ENCODE measurements around the gene FBRS. TPM values are rescaled to one million over a fixed set of nuclear protein-coding genes. Genes with fewer than 3 reads are reported as not detected.

Gene FBRS
- total RNA-seq, 1 donor from 2014 or later, result 91.1 TPM

GRCh38 chr16:30647274-30647571 is 11.0 kb upstream of the FBRS start:
- H3K4me3 Mint-ChIP-seq (ENCODE audit: low read depth), result no peak overlapping the region
- peaks cover 8% of the 10 kb centered on the region for H3K4me1 Mint-ChIP-seq (ENCODE audit: low read depth)
- no peaks in the 10 kb centered on the region for H3K36me3 Mint-ChIP-seq (ENCODE audit: insufficient read depth)
- TF ChIP-seq CTCF (IDR thresholded peaks at IDR 0.05; ENCODE audit: unreplicated experiment), result no peak
- no peak overlapping the region for H3K27ac Mint-ChIP-seq
- no peaks in the 10 kb centered on the region for H3K9me3 Mint-ChIP-seq (ENCODE audit: low read depth)
- no peak for DNase-seq (ENCODE audit: low spot score, unreplicated experiment)
- peaks cover 7% of the 10 kb centered on the region for H3K27me3 Mint-ChIP-seq

GRCh38 chr16:30649725-30650368 is 8.4 kb upstream of the FBRS start:
- Mint-ChIP-seq H3K4me3 (ENCODE audit: low read depth) (peak overlapping the region; percentile 97), H3K27me3 (peaks cover 7% of the 10 kb centered on the region), H3K9me3 (ENCODE audit: low read depth) (no peaks in the 10 kb centered on the region), H3K4me1 (ENCODE audit: low read depth) (peaks cover 11% of the 10 kb centered on the region), H3K27ac (peak overlapping the region; percentile 98), H3K36me3 (ENCODE audit: insufficient read depth) (peaks cover 3% of the 10 kb centered on the region)
- no peak for DNase-seq (ENCODE audit: low spot score, unreplicated experiment)
- no peak for TF ChIP-seq CTCF (IDR thresholded peaks at IDR 0.05; ENCODE audit: unreplicated experiment)

- peaks cover 5% of the 10 kb centered on the region for H3K36me3 Mint-ChIP-seq (ENCODE audit: insufficient read depth)
- peaks cover 5% of the 10 kb centered on the region for H3K27me3 Mint-ChIP-seq
- TF ChIP-seq CTCF (IDR thresholded peaks at IDR 0.05; ENCODE audit: unreplicated experiment), result peak; percentile 33
- peak within 1 kb of the TSS; percentile 97 for H3K4me3 Mint-ChIP-seq (ENCODE audit: low read depth)
- peaks cover 11% of the 10 kb centered on the region for H3K4me1 Mint-ChIP-seq (ENCODE audit: low read depth)
- H3K27ac Mint-ChIP-seq, result peak within 1 kb of the TSS; percentile 98
- no peaks in the 10 kb centered on the region for H3K9me3 Mint-ChIP-seq (ENCODE audit: low read depth)
- peak; percentile 93 for DNase-seq (ENCODE audit: low spot score, unreplicated experiment)
Observed at GRCh38 chr16:30650369-30651123, 7.7 kb upstream of the FBRS start, which contains the start of gene PRR14. TSS of gene PRR14 (plus strand) at chr16:30650960. CDS start at chr16:30651646, 686 bp downstream.

DNA sequence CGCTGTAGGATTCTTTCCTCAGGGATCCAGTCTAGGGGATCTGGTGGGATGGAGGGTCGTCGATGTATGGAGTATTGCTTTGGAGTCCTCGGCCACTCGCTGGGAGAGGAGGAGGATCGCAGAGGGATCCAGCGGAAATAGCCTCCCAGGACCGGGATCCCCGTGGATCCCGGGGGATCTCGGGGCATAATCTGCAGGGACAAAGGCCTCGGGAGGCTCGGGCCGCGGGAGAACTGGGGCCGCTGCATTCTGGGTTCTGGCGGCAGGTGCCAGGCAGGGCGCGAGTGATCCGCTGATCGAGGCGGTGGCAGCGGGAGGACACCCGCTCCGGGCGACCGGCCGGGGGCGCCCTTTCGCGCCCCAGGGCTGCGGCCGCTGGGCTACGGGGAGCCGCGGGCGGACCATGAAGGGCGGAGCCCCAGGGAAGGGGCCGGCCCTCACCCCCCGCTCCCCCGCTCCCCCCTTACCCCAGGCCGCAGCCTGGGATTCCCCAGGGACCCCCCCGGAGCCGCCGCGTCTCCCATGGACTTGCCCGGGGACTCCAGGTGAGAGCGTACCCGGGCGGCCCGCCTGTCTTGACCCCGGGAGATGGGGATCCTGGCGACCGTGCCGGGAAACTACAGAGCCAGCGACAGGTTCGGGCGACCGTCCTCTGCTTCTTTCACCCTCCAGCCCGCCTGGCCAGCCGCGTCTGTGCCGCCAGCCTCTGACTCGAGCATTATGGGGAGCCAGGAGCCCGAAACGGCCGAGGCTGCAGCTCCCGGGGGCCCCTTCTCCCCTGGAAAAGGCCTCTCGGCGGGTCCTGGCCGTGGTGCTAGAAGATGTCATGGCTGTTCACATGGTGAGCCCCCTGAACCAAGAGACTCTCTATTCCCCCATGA is 6.9 kb upstream of the FBRS start:
- TF ChIP-seq CTCF (IDR thresholded peaks at IDR 0.05; ENCODE audit: unreplicated experiment), result peak; percentile 81
- Mint-ChIP-seq H3K36me3 (ENCODE audit: insufficient read depth) (peaks cover 9% of the 10 kb centered on the region), H3K27ac (peak overlapping the region; percentile 98)

DNA sequence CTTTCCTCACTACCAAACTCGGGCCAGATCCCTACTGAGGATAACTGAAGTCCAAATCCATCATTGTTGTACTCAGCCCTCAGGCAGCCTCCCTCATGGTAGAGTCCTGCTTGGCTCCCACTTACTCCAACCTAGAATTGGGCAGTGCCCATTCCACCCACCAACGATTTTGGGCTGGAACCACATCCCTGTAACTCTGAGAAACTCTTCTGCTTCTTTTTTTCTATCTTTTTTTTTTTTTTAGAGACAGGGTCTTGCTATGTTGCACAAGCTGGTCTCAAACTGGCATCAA is 6.3 kb upstream of the FBRS start:
- no peak for DNase-seq (ENCODE audit: low spot score, unreplicated experiment)
- H3K36me3 Mint-ChIP-seq (ENCODE audit: insufficient read depth), result peaks cover 10% of the 10 kb centered on the region
- peak overlapping the region; percentile 97 for H3K4me3 Mint-ChIP-seq (ENCODE audit: low read depth)
- H3K4me1 Mint-ChIP-seq (ENCODE audit: low read depth), result peaks cover 11% of the 10 kb centered on the region
- peak overlapping the region; percentile 56 for H3K27ac Mint-ChIP-seq
- H3K27me3 Mint-ChIP-seq, result peaks cover under 1% of the 10 kb centered on the region
- no peaks in the 10 kb centered on the region for H3K9me3 Mint-ChIP-seq (ENCODE audit: low read depth)
- no peak for TF ChIP-seq CTCF (IDR thresholded peaks at IDR 0.05; ENCODE audit: unreplicated experiment)

More for the DNA sequence above, 6.9 kb upstream of the FBRS start:
- H3K4me1 Mint-ChIP-seq (ENCODE audit: low read depth), result peaks cover 11% of the 10 kb centered on the region
- H3K27me3 Mint-ChIP-seq, result peaks cover 3% of the 10 kb centered on the region
- peak overlapping the region; percentile 97 for H3K4me3 Mint-ChIP-seq (ENCODE audit: low read depth)
- H3K9me3 Mint-ChIP-seq (ENCODE audit: low read depth), result no peaks in the 10 kb centered on the region
- DNase-seq (ENCODE audit: low spot score, unreplicated experiment), result peak; percentile 58

Data from progenitor cell of endocrine pancreas (in vitro differentiated cells).